H9 (cell line): Measurements from ENCODE around the gene NIT2. TPM values are rescaled to one million over a fixed set of nuclear protein-coding genes. Genes with fewer than 3 reads are reported as not detected.
A peak's percentile ranks its signal among the peaks of the same experiment; 100 is the strongest.

Experiments
- DNase-seq: peaks from one replicate; pipeline ENCODE4 v3.0.0-alpha.2; 2017
- H2AFZ ChIP-seq: one replicate; pipeline ENCODE4 v1.6.1; 2013; ENCODE audit warnings: mild to moderate bottlenecking, low read length, control low read depth, moderate library complexity
- H2AK5ac ChIP-seq: 2 replicates; pipeline ENCODE4 v1.6.1; 2013; ENCODE audit warnings: low read length, control low read depth, mixed read lengths; ENCODE audit not compliant: insufficient read length
- H2BK120ac ChIP-seq: one replicate; pipeline ENCODE4 v1.6.1; 2013; ENCODE audit warnings: low read depth, mild to moderate bottlenecking, low read length, control low read depth, inconsistent platforms; ENCODE audit not compliant: poor library complexity, severe bottlenecking
- H2BK12ac ChIP-seq: 2 replicates; pipeline ENCODE4 v1.6.1; 2013; ENCODE audit warnings: low read length, control low read depth, mixed read lengths, low read depth; ENCODE audit not compliant: insufficient read length
- H2BK15ac ChIP-seq: 2 replicates; pipeline ENCODE4 v1.6.1; 2013; ENCODE audit warnings: low read depth, low read length, control low read depth
- H2BK20ac ChIP-seq: one replicate; pipeline ENCODE4 v1.6.1; 2013; ENCODE audit warnings: low read depth, mild to moderate bottlenecking, low read length, control low read depth, inconsistent platforms; ENCODE audit not compliant: poor library complexity, severe bottlenecking
- H2BK5ac ChIP-seq: 2 replicates; pipeline ENCODE4 v1.6.1; 2013; ENCODE audit warnings: low read length, control low read depth, mixed read lengths; ENCODE audit not compliant: insufficient read length
- H3K14ac ChIP-seq: 2 replicates; pipeline ENCODE4 v1.6.1; 2013; ENCODE audit warnings: low read length, control low read depth; ENCODE audit not compliant: insufficient read depth
- H3K18ac ChIP-seq: 2 replicates; pipeline ENCODE4 v1.6.1; 2013; ENCODE audit warnings: low read depth, mild to moderate bottlenecking, mixed read lengths, low read length, control low read depth; ENCODE audit not compliant: insufficient read length
- H3K23ac ChIP-seq: 2 replicates; pipeline ENCODE4 v1.6.1; 2013; ENCODE audit warnings: low read length, control low read depth, mixed read lengths, low read depth; ENCODE audit not compliant: insufficient read length
- H3K23me2 ChIP-seq: 2 replicates; pipeline ENCODE4 v1.6.1; 2013; ENCODE audit warnings: low read depth, mild to moderate bottlenecking, mixed read lengths, low read length, control low read depth; ENCODE audit not compliant: insufficient read length, poor library complexity, severe bottlenecking
- H3K27ac ChIP-seq: 2 replicates; pipeline ENCODE4 v1.5.1; 2013; ENCODE audit warnings: low read length, control low read depth, mixed read lengths, low read depth; ENCODE audit not compliant: insufficient read length
- H3K27me3 ChIP-seq: 2 replicates; pipeline ENCODE4 v1.6.1; 2013; ENCODE audit warnings: low read length, control low read depth, inconsistent platforms; ENCODE audit not compliant: insufficient read depth
- H3K4ac ChIP-seq: 2 replicates; pipeline ENCODE4 v1.6.1; 2013; ENCODE audit warnings: low read depth, mild to moderate bottlenecking, control low read depth, inconsistent platforms, low read length, moderate library complexity
- H3K4me1 ChIP-seq: 2 replicates; pipeline ENCODE4 v1.6.1; 2013; ENCODE audit warnings: low read length, control low read depth, inconsistent platforms; ENCODE audit not compliant: insufficient read depth
- H3K4me2 ChIP-seq: 2 replicates; pipeline ENCODE4 v1.6.1; 2013; ENCODE audit warnings: low read length, control low read depth, mixed read lengths; ENCODE audit not compliant: insufficient read length, insufficient read depth
- H3K56ac ChIP-seq: 2 replicates; pipeline ENCODE4 v1.6.1; 2013; ENCODE audit warnings: low read depth, mild to moderate bottlenecking, mixed read lengths, low read length, control low read depth; ENCODE audit not compliant: insufficient read length
- H3K79me1 ChIP-seq: 2 replicates; pipeline ENCODE4 v1.6.1; 2013; ENCODE audit warnings: low read depth, mild to moderate bottlenecking, moderate library complexity, low read length, control low read depth, inconsistent platforms; ENCODE audit not compliant: insufficient read depth, poor library complexity, severe bottlenecking
- H3K79me2 ChIP-seq: 2 replicates; pipeline ENCODE4 v1.6.1; 2013; ENCODE audit warnings: low read length, control low read depth, inconsistent platforms; ENCODE audit not compliant: insufficient read depth
- H3K9ac ChIP-seq: 2 replicates; pipeline ENCODE4 v1.6.1; 2013; ENCODE audit warnings: low read length, control low read depth, mixed read lengths; ENCODE audit not compliant: insufficient read length; ENCODE audit errors: extremely low read depth
- H3K9me3 ChIP-seq: one replicate; pipeline ENCODE4 v1.6.1; 2013; ENCODE audit warnings: low read depth, low read length, inconsistent platforms; ENCODE audit not compliant: control insufficient read depth
- H3T11ph ChIP-seq: one replicate; pipeline ENCODE4 v1.6.1; 2013; ENCODE audit warnings: mild to moderate bottlenecking, low read length, control low read depth, inconsistent platforms
- H4K20me1 ChIP-seq: one replicate; pipeline ENCODE4 v1.6.1; 2013; ENCODE audit not compliant: control insufficient read depth, insufficient read length, insufficient read depth
- H4K5ac ChIP-seq: 2 replicates; pipeline ENCODE4 v1.6.1; 2013; ENCODE audit warnings: low read depth, mild to moderate bottlenecking, mixed read lengths, low read length, control low read depth; ENCODE audit not compliant: insufficient read length
- H4K8ac ChIP-seq: replicated peaks from 2 replicates; pipeline ENCODE4 v1.6.1; 2013; ENCODE audit warnings: low read length, control low read depth, mixed read lengths, low read depth; ENCODE audit not compliant: insufficient read length
- H4K91ac ChIP-seq: 2 replicates; pipeline ENCODE4 v1.6.1; 2013; ENCODE audit warnings: low read depth, mild to moderate bottlenecking, moderate library complexity, mixed read lengths, low read length, control low read depth; ENCODE audit not compliant: insufficient read length
- H3K27ac Mint-ChIP-seq, 3 experiments: 2 replicates in 2 of 3; 3 replicates in 1 of 3; pipeline ENCODE4 v1.8.0; 2020 to 2021; ENCODE audit warnings: mixed read lengths in 3 of 3, mild to moderate bottlenecking in 1 of 3, moderate library complexity in 1 of 3
- H3K27me3 Mint-ChIP-seq: 2 replicates; pipeline ENCODE4 v1.8.0; 2021; ENCODE audit warnings: low read depth, mild to moderate bottlenecking, moderate library complexity, mixed read lengths
- H3K36me3 Mint-ChIP-seq, 3 experiments: 2 replicates in 2 of 3; 3 replicates in 1 of 3; pipeline ENCODE4 v1.8.0; 2020 to 2021; ENCODE audit warnings: low read depth in 3 of 3, mixed read lengths in 3 of 3; ENCODE audit not compliant: insufficient read depth in 1 of 3
- H3K4me1 Mint-ChIP-seq, 2 experiments: 2 replicates each; pipeline ENCODE4 v1.8.0; 2020; ENCODE audit warnings: mixed read lengths in 2 of 2
- H3K4me3 Mint-ChIP-seq, 2 experiments: 2 replicates in 1 of 2; 3 replicates in 1 of 2; pipeline ENCODE4 v1.8.0; 2020 to 2021; ENCODE audit warnings: mild to moderate bottlenecking in 2 of 2, mixed read lengths in 2 of 2, moderate library complexity in 1 of 2
- H3K9me3 Mint-ChIP-seq, 2 experiments: 2 replicates in 1 of 2; 3 replicates in 1 of 2; pipeline ENCODE4 v1.8.0; 2020; ENCODE audit warnings: mild to moderate bottlenecking in 2 of 2, mixed read lengths in 2 of 2, moderate library complexity in 1 of 2
- WGBS: extraction: QIAGEN DNeasy Blood & Tissue Kit; methylation state at CpG from one replicate; pipeline ENCODE4 v1.1.7; 2013; ENCODE audit warnings: missing lambda C conversion rate, low lambda C conversion rate, mixed read lengths; ENCODE audit not compliant: insufficient read length; ENCODE audit errors: extremely low coverage; 5-methylcytosine and 5-hydroxymethylcytosine counted together
- total RNA-seq: library from RNA; stranded (reverse); gene quantifications from 2 replicates; pipeline ENCODE4 v1.2.1, GENCODE V29; 2021
- TF ChIP-seq, protein P1 (sequence below): fragments of 200-600 bp; sonication (generic); conservative IDR thresholded peaks from 3 replicates; pipeline ENCODE4 v1.8.0; 2021; ENCODE audit warnings: antibody characterized with exemption, mild to moderate bottlenecking

The NIT2 gene
- total RNA-seq, 1 experiment from 2014 or later: 26.6 TPM

DNA sequence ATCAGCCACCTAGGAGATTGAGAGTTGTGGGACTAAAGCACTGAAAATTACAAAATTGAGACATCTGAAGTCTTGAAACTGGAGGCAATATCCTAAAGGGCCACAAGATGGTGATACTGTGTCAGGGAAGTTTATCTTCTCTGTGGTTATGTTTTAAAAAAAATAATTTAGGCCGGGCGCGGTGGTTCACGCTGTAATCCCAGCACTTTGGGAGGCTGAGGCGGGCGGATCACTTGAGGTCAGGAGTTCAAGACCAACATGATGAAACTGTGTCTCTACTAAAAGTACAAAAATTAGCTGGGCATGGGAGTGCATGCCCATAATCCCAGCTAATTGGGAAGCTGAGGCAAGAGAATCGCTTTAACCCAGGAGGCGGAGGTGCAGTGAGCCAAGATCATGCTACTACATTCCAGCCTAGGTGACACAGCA lies 17.9 kb upstream of the NIT2 start:
- Mint-ChIP-seq H3K27ac (no peak overlapping the region), H3K27me3 (no peaks in the 10 kb centered on the region), H3K36me3 (peaks cover 0 to 25% (median 7%) of the 10 kb centered on the region in 3 experiments; a peak in 5 of 7 replicates), H3K4me1 (peaks cover 3 to 4% of the 10 kb centered on the region in 2 experiments), H3K9me3 (no peaks in the 10 kb centered on the region), H3K4me3 (no peak overlapping the region)
- no peak overlapping the region for H3K56ac ChIP-seq
- H2BK20ac ChIP-seq: no peak overlapping the region
- H3K23ac ChIP-seq: no peak overlapping the region
- no peak overlapping the region for H2BK15ac ChIP-seq
- no CpG with 5 or more reads among the region's 8 CpGs for WGBS
- no peak for DNase-seq
- TF ChIP-seq, protein P1, sequence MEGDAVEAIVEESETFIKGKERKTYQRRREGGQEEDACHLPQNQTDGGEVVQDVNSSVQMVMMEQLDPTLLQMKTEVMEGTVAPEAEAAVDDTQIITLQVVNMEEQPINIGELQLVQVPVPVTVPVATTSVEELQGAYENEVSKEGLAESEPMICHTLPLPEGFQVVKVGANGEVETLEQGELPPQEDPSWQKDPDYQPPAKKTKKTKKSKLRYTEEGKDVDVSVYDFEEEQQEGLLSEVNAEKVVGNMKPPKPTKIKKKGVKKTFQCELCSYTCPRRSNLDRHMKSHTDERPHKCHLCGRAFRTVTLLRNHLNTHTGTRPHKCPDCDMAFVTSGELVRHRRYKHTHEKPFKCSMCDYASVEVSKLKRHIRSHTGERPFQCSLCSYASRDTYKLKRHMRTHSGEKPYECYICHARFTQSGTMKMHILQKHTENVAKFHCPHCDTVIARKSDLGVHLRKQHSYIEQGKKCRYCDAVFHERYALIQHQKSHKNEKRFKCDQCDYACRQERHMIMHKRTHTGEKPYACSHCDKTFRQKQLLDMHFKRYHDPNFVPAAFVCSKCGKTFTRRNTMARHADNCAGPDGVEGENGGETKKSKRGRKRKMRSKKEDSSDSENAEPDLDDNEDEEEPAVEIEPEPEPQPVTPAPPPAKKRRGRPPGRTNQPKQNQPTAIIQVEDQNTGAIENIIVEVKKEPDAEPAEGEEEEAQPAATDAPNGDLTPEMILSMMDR: peak; percentile 76
- H2BK5ac ChIP-seq: no peak overlapping the region
- no peaks in the 10 kb centered on the region for H3K23me2 ChIP-seq
- no peaks in the 10 kb centered on the region for H3K27me3 ChIP-seq
- H3K18ac ChIP-seq: no peak overlapping the region
- no peaks in the 10 kb centered on the region for H4K20me1 ChIP-seq
- no peak overlapping the region for H3K14ac ChIP-seq
- H3T11ph ChIP-seq: no peak overlapping the region
- no peak overlapping the region for H2BK120ac ChIP-seq
- no peak overlapping the region for H2AK5ac ChIP-seq
- no peaks in the 10 kb centered on the region for H3K79me2 ChIP-seq
- no peak overlapping the region for H2BK12ac ChIP-seq
- H4K8ac ChIP-seq: no peak overlapping the region
- no peak overlapping the region for H3K27ac ChIP-seq
- H3K4ac ChIP-seq: no peak overlapping the region
- no peak overlapping the region for H3K4me2 ChIP-seq
- H4K91ac ChIP-seq: no peak overlapping the region
- H3K9me3 ChIP-seq: no peaks in the 10 kb centered on the region
- no peak overlapping the region for H4K5ac ChIP-seq
- H3K79me1 ChIP-seq: no peaks in the 10 kb centered on the region
- no peaks in the 10 kb centered on the region for H3K4me1 ChIP-seq
- H3K9ac ChIP-seq: no peak overlapping the region
- H2AFZ ChIP-seq: no peak overlapping the region
